HL-60/S4 treated with retinoic acid at 250 ng/mL for 4 days and 3 days (cell line): ENCODE measurements around the gene SPIB.

ENCODE experiments used
- in situ Hi-C: fragments of 300-500 bp; cut with MboI; formaldehyde crosslinking; loops from 2 replicates; pipeline ENCODE4 v1.7.0; 2022; ENCODE audit warnings: low sequenced_read_pairs

SPIB gene

GRCh38 chr19:50417111-50418081 lies 1.3 kb upstream of the SPIB start:
- in situ Hi-C loops: no loop called here

DNA sequence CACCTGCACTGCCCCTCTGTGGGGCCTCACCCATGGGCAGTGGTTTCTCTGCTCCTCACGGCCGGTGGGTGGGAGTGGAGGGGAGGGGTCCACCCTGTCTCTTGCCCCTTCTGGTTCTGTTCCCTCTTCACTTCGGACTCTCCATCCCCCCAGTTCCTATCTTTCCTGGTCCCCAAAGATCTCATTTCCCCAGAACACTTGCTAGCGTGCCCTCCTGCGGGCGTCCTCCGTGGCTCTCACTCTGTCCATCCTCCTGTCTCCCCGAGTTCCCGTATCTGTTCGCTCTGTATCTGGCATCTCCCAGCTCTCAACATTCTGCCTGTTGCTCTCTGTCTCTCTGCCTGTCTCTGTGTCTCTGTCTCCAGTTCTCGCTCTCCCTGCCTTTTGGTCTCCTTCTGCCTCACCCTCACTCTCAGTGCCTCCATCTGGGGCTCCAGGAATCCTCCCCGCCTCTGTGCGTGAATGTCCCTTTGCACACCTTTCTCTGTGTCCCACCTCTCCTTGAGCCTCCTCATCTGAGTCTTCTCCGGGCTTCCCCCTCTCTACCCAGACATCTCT lies 363 bp downstream of the SPIB start:
- in situ Hi-C loops: no loop called here

- in situ Hi-C loops: no loop called here
These were observed 870 bp downstream of the SPIB start for GRCh38 chr19:50419580-50420035.

- in situ Hi-C loops: no loop called here
These were observed 1.4 kb downstream of the SPIB start for GRCh38 chr19:50420127-50420526.

- in situ Hi-C loops: no loop called here
These were observed 2.1 kb downstream of the SPIB start for GRCh38 chr19:50420808-50421207.

DNA sequence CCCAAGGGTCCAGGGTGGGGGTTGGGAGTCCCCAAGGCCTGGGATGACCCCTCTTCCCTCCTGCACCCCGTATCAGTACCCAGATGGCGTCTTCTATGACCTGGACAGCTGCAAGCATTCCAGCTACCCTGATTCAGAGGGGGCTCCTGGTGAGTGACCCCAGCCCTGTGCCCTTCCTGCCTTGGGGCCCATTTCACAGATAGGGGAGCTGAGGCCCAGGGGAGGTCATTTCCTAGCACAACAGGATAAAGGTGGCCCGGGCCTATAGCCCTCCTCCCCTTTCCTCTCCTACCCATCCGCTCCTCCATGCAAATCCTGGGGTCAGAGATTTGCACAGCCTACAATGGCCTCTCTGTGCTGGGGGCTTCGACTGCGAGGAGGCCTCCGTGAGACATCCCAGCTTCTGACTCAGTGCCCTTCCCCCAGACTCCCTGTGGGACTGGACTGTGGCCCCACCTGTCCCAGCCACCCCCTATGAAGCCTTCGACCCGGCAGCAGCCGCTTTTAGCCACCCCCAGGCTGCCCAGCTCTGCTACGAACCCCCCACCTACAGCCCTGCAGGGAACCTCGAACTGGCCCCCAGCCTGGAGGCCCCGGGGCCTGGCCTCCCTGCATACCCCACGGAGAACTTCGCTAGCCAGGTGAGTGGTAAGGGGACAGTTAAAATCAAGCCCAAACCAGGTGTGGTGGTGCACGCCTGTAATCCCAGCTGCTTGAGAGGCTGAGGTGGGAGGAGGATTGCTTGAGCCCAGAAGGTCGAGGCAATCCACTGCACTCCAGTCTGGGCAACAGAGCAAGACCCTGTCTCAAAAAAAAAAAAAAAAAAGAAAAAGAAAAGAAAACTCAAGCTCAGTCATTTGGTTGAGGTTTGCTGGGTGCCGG lies 3.9 kb downstream of the SPIB start:
- in situ Hi-C loops: no loop called here

DNA sequence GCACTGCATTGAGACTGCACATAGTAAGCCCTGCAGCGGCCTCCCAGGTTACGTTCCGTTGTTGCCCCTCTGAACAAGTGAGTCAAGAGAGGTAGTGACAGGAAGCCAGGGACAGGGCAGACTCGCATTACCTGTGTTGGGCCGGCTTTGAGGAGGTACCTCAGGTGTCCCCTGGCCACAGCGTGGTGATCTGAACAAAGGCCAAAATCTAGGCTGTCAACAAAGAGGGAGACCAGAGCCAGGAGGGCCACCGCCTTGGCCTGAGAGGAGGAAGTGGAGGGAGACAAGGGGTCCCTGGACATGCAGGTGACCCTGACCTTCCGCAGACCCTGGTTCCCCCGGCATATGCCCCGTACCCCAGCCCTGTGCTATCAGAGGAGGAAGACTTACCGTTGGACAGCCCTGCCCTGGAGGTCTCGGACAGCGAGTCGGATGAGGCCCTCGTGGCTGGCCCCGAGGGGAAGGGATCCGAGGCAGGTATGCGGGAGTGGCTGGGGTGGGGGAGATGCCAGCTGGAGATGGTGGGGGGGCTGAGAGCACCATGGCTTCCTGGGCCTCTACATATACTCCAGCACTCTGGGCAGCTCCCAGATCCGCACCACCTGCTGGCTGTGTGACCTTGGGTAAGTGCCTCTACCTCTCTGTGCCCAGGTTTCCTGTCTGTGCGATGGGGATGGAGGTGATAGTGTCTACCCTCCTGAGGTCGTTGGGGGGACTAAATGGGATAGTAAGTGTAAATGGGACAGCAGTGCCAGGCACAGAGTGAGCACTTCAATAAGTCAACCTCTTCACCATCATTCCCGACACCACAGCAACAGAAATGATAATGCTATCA lies 4.8 kb downstream of the SPIB start:
- in situ Hi-C loops: no loop called here

DNA sequence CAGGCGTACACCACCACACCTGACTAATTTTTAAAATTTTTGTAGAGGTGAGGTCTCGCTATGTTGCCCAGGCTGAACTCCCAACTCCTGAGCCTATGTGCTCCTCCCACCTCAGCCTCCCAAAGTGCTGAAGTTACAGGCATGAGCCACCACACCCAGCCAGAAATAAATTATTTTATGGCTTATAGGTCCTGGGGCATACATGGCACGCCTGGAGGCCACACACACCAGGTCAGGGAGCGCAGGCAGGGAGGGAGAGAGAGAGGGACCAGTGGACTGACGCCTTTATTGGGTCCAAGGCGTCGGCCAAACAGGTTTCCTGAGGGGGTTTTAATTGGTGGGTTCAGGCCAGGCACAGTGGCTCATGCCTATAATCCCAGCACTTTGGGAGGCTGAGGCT lies 6.8 kb downstream of the SPIB start:
- in situ Hi-C loops: no loop called here

- in situ Hi-C loops: no loop called here
These were observed 8.7 kb downstream of the SPIB start for GRCh38 chr19:50427318-50427925.

DNA sequence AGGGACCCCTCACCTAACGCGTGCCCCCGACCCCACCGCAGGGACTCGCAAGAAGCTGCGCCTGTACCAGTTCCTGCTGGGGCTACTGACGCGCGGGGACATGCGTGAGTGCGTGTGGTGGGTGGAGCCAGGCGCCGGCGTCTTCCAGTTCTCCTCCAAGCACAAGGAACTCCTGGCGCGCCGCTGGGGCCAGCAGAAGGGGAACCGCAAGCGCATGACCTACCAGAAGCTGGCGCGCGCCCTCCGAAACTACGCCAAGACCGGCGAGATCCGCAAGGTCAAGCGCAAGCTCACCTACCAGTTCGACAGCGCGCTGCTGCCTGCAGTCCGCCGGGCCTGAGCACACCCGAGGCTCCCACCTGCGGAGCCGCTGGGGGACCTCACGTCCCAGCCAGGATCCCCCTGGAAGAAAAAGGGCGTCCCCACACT lies 9.3 kb downstream of the SPIB start:
- in situ Hi-C loops: no loop called here

GRCh38 chr19:50428772-50429463 lies 10.2 kb downstream of the SPIB start:
- in situ Hi-C loops: no loop called here

DNA sequence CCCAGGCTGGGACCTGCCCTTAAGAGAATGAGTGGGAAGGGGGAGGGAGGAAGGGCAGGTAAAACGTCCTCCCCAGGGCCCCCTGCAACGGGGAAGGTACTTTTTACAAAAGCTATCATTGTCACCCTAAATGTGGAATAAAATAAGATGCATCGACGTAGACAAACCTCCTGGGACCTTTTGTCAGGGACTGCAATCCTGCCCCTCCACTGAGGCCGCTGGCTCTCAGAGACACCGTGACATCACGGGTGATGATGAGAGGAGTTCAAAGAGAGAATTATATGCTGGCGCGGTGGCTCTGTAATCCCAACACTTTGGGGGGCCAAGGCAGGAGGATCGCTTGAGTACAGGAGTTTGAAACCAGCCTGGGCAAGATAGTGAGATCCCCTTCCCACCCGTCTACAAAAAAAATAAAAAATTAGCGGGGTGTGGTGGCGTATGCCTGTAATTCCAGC lies 12.2 kb downstream of the SPIB start:
- in situ Hi-C loops: no loop called here

- in situ Hi-C loops: no loop called here
These were observed 12.8 kb downstream of the SPIB start for GRCh38 chr19:50431343-50432220.

DNA sequence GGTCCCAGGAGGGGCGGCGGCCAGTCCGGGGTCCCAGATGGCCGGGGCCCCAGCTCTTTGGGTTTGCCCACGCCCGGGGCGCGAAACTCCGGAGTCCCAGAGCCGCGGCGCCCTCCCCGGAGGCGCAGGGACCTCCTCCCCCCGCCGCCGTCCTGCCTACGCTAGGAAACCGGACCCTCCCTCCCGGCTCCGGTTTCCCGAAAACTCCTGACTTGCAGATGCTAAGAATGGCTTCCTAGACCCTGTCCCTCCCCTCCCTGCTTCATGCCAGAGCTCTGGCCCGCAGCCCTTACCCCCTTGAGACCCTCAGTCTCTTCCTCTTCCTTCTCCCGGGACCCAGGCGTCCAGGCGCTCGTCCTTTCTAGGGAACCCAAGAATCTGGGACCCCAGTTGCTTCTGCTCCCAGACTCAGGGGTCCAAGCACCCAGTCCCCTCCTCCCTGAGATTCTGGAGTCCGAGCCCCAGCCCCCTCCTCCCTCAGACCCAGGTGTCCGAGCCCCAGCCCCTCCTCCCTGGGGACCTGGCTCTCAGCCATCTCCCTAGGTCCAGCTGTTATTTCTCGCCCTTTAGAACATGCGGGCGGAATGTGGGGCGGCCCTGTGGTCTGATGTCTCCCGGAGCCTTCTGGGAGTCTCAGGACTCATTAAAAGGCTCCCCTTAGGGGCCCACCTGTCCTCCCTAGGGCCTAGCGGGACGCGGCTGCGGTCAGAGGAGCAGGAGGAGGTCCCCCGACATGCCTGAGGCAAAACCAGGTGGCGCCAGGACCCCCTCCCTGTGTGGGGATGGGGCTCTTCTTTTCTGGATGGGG lies 13.7 kb downstream of the SPIB start, which contains the start of gene MYBPC2:
Gene MYBPC2 (plus strand): TSS at position 672 of the 808 bp plus-strand sequence. CDS start 62 bp downstream, at position 734.
- in situ Hi-C loops: no loop called here

DNA sequence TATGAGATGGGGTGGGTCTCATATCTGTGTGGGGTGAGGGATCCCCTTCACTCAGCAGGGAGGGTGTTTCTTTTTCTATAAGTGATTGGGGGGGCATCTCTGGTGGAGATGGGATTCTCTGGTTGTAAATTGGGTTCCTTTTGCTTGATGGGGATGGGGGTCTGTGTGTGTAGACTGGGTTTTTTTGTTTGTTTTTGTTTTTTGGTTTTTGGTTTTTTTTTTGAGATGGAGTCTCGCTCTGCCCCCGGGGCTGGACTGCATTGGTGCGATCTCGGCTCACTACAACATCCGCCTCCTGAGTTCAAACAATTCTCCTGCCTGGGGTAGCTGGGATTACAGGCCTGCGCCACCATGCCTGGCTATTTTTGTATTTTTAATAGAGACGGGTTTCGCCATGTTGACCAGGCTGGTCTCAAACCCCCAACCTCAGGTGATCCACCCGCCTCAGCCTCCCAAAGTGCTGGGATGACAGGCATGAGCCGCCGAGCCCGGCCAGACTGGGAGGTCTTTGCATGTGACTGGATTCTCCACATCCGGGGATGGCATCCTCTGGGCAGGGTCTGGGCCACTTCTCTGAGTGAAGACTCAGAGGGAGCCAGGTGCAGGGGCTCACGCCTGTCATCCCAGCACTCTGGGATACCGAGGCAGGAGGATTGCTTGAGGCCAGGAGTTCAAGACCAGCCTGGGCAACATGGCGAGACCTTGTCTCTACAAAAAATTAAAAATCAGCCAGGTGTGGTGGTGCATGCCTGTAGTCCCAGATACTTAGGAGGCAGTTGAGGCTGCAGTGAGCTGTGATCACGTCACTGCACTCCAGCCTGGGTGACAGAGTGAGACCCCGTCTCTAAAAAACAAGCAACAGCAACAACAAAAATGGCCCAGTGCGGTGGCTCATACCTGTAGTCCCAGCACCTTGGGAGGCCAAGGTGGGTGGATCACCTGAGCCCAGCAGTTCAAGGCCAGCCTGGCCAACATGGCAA lies 14.8 kb downstream of the SPIB start:
- in situ Hi-C loops: no loop called here

GRCh38 chr19:50434525-50434924 lies 15.8 kb downstream of the SPIB start:
- in situ Hi-C loops: no loop called here
